ENCODE measurements around the gene RGS6.

RGS6 gene

GRCh38 chr14:72164420-72165228 is 232.4 kb downstream of the RGS6 start:
- DNase-seq (ENCODE audit: low read depth): no peak

- DNase-seq (ENCODE audit: low read depth): no peak
Measured at GRCh38 chr14:72165229-72165698, 233.0 kb downstream of the RGS6 start.

- no peak for DNase-seq (ENCODE audit: low read depth)
Measured at GRCh38 chr14:72169521-72169920, 237.3 kb downstream of the RGS6 start.

- DNase-seq (ENCODE audit: low read depth): no peak
Measured at GRCh38 chr14:72172049-72172448, 239.8 kb downstream of the RGS6 start.

GRCh38 chr14:72172597-72172996 is 240.4 kb downstream of the RGS6 start:
- DNase-seq (ENCODE audit: low read depth): no peak

- DNase-seq (ENCODE audit: low read depth): no peak
Measured at GRCh38 chr14:72173038-72173720, 240.9 kb downstream of the RGS6 start.

GRCh38 chr14:72177251-72177650 is 245.0 kb downstream of the RGS6 start:
- DNase-seq (ENCODE audit: low read depth): no peak

GRCh38 chr14:72178517-72178916 is 246.3 kb downstream of the RGS6 start:
- no peak for DNase-seq (ENCODE audit: low read depth)

- no peak for DNase-seq (ENCODE audit: low read depth)
Measured at GRCh38 chr14:72182708-72183432, 250.6 kb downstream of the RGS6 start.

GRCh38 chr14:72183631-72184030 is 251.4 kb downstream of the RGS6 start:
- no peak for DNase-seq (ENCODE audit: low read depth)

- DNase-seq (ENCODE audit: low read depth): no peak
Measured at GRCh38 chr14:72186523-72186922, 254.3 kb downstream of the RGS6 start.

GRCh38 chr14:72196237-72197015 is 264.2 kb downstream of the RGS6 start:
- DNase-seq (ENCODE audit: low read depth): no peak

- no peak for DNase-seq (ENCODE audit: low read depth)
Measured at GRCh38 chr14:72201645-72202044, 269.4 kb downstream of the RGS6 start.

- no peak for DNase-seq (ENCODE audit: low read depth)
Measured at GRCh38 chr14:72213424-72213823, 281.2 kb downstream of the RGS6 start.

- no peak for DNase-seq (ENCODE audit: low read depth)
Measured at GRCh38 chr14:72215080-72215479, 282.9 kb downstream of the RGS6 start.

GRCh38 chr14:72217135-72217534 is 284.9 kb downstream of the RGS6 start:
- DNase-seq (ENCODE audit: low read depth): no peak

GRCh38 chr14:72222046-72222445 is 289.8 kb downstream of the RGS6 start:
- no peak for DNase-seq (ENCODE audit: low read depth)

- no peak for DNase-seq (ENCODE audit: low read depth)
Measured at GRCh38 chr14:72236629-72237028, 304.4 kb downstream of the RGS6 start.

- no peak for DNase-seq (ENCODE audit: low read depth)
Measured at GRCh38 chr14:72237722-72238666, 305.8 kb downstream of the RGS6 start.
